KMS-11 (cell line): ENCODE data around the gene GSTK1.

Source experiments
- H2AFZ ChIP-seq: fragments of 200-600 bp; sonication (generic); 2 replicates; pipeline ENCODE4 v1.6.1; 2016; ENCODE audit warnings: antibody characterized with exemption, mixed run types, low read depth
- H3K27ac ChIP-seq: fragments of 200-600 bp; sonication (generic); 2 replicates; pipeline ENCODE4 v1.6.1; 2016; ENCODE audit warnings: mild to moderate bottlenecking, mixed run types
- H3K27me3 ChIP-seq: fragments of 200-600 bp; sonication (generic); 2 replicates; pipeline ENCODE4 v1.6.1; 2017; ENCODE audit warnings: mild to moderate bottlenecking, low read depth, mixed run types, moderate library complexity; ENCODE audit not compliant: insufficient read depth
- H3K36me3 ChIP-seq: fragments of 200-600 bp; sonication (generic); 2 replicates; pipeline ENCODE4 v1.6.1; 2017; ENCODE audit warnings: mild to moderate bottlenecking, mixed run types; ENCODE audit not compliant: insufficient read depth
- H3K4me1 ChIP-seq: fragments of 200-600 bp; sonication (generic); 2 replicates; pipeline ENCODE4 v1.6.1; 2016; ENCODE audit warnings: mild to moderate bottlenecking, low read depth, mixed run types; ENCODE audit not compliant: poor library complexity, severe bottlenecking
- H3K4me2 ChIP-seq: fragments of 200-600 bp; sonication (generic); 2 replicates; pipeline ENCODE4 v1.7.0; 2016; ENCODE audit warnings: mild to moderate bottlenecking, mixed run types
- H3K4me3 ChIP-seq: fragments of 200-600 bp; sonication (generic); IDR thresholded peaks from 2 replicates; pipeline ENCODE4 v1.6.1; 2017; ENCODE audit warnings: low read depth, low read length, mixed read lengths; ENCODE audit not compliant: insufficient read depth
- H3K79me2 ChIP-seq: fragments of 200-600 bp; sonication (generic); 2 replicates; pipeline ENCODE4 v1.6.1; 2016; ENCODE audit warnings: low read depth, mixed run types; ENCODE audit not compliant: insufficient read depth
- H3K9ac ChIP-seq: fragments of 200-600 bp; sonication (generic); 2 replicates; pipeline ENCODE4 v1.6.1; 2016; ENCODE audit warnings: mild to moderate bottlenecking, mixed run types
- H4K20me1 ChIP-seq: fragments of 200-600 bp; sonication (generic); 2 replicates; pipeline ENCODE4 v1.6.1; 2016; ENCODE audit warnings: mild to moderate bottlenecking, mixed run types; ENCODE audit not compliant: insufficient read depth
- CTCF ChIP-seq: fragments of 200-600 bp; sonication (generic); conservative IDR thresholded peaks from 2 replicates; pipeline ENCODE4 v1.6.1; 2017; ENCODE audit warnings: low read depth, mild to moderate bottlenecking, antibody characterized with exemption, low read length, moderate library complexity, mixed read lengths

Gene GSTK1

GRCh38 chr7:143235561-143235960 lies 27.7 kb upstream of the GSTK1 start:
- Histone ChIP-seq H3K4me1 (peaks cover 5% of the 10 kb centered on the region), H3K4me2 (no peak overlapping the region), H3K9ac (no peak overlapping the region), H3K36me3 (no peaks in the 10 kb centered on the region), H3K27me3 (no peaks in the 10 kb centered on the region), H3K79me2 (no peaks in the 10 kb centered on the region), H3K4me3 (no peak overlapping the region), H3K27ac (no peak overlapping the region), H4K20me1 (no peaks in the 10 kb centered on the region), H2AFZ (no peak overlapping the region)
- TF ChIP-seq CTCF, result no peak

GRCh38 chr7:143236408-143236990 lies 26.7 kb upstream of the GSTK1 start:
- H3K9ac ChIP-seq, result no peak overlapping the region
- H4K20me1 ChIP-seq, result no peaks in the 10 kb centered on the region
- no peak overlapping the region for H3K4me3 ChIP-seq
- TF ChIP-seq CTCF, result no peak
- H3K36me3 ChIP-seq, result no peaks in the 10 kb centered on the region
- H3K4me1 ChIP-seq, result peaks cover 5% of the 10 kb centered on the region
- H3K79me2 ChIP-seq, result no peaks in the 10 kb centered on the region
- H3K27me3 ChIP-seq, result no peaks in the 10 kb centered on the region
- H3K4me2 ChIP-seq, result no peak overlapping the region
- no peak overlapping the region for H2AFZ ChIP-seq
- H3K27ac ChIP-seq, result no peak overlapping the region

DNA sequence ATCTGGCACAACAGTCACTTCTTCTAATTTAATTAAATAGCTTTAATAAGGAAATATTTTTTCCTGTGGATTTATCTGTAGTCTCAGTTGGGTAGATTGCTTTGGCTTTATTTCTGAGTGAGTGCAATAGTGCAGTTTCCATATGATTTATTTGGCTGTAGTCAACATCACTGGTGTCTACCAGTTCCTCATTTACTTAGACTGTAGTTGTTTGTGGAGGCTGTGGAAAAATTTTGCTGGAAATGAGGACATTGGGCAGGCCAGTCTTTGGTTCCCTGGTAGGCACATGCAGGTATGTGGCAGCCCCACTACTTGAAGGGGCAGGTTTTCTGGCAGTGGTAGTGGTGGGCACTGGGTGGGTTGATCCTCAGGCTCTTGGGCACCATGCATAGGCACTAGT lies 25.9 kb upstream of the GSTK1 start:
- TF ChIP-seq CTCF, result no peak

DNA sequence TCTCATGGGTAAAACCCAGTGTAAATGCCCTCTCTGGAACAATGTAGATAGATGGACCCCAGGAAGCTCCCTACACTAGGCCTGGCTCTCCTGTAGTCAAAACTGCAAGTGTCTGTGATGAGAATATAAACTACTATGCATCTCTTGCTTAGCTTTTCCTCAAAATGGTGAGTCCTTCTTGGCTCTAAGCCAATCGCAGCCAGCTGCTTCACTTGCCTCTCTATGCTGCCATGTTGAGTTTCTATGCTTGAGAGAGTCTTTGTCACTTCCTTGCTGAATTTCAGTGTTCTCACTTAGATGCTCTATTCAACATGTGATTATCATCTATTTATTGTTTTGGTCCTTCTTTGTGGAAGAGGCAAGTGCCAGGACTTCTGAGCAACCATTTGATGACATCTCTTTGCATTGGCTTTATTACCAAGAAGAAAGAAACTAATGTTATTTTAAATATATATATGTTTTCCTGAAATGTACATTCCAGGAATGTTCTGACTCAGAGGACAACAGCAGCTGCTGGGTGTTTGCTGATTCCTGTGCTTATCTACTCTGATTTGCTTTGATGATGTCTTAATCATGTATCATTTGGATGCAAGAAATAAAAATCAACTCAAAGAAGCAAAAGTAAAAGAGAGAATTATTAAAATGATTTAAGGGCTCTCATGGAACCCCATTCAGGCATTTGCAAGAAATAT lies 24.8 kb upstream of the GSTK1 start:
- Histone ChIP-seq H3K9ac (no peak overlapping the region), H3K27me3 (no peaks in the 10 kb centered on the region), H3K4me3 (no peak overlapping the region), H3K27ac (no peak overlapping the region), H2AFZ (no peak overlapping the region), H3K79me2 (no peaks in the 10 kb centered on the region), H3K36me3 (no peaks in the 10 kb centered on the region), H3K4me1 (peaks cover 5% of the 10 kb centered on the region), H3K4me2 (no peak overlapping the region), H4K20me1 (no peaks in the 10 kb centered on the region)
- TF ChIP-seq CTCF, result no peak

More for the DNA sequence above, 25.9 kb upstream of the GSTK1 start:
- Histone ChIP-seq H3K9ac (no peak overlapping the region), H2AFZ (no peak overlapping the region), H3K27me3 (no peaks in the 10 kb centered on the region), H3K27ac (no peak overlapping the region), H3K4me2 (no peak overlapping the region), H4K20me1 (no peaks in the 10 kb centered on the region), H3K36me3 (no peaks in the 10 kb centered on the region), H3K79me2 (no peaks in the 10 kb centered on the region), H3K4me1 (peaks cover 5% of the 10 kb centered on the region), H3K4me3 (no peak overlapping the region)
